ENCODE measurements around the gene C1QL4.
"Not testable (repeated sequence)": the region's sequence is repeated elsewhere in the genome, so short reads cannot be mapped to it uniquely, and the experiment has no call there.

GRCh38 chr12:49333778-49334177, 3.2 kb downstream of the C1QL4 start:
- TF ChIP-seq CTCF (conservative IDR thresholded peaks at IDR 0.05 in 1 of 2, IDR thresholded peaks at IDR 0.05 in 1 of 2; ENCODE audit: extremely low read depth in 1 of 2, insufficient read depth in 1 of 2, low read depth in 1 of 2, low read length in 2 of 2); EZH2 (IDR thresholded peaks at IDR 0.05; ENCODE audit: borderline replicate concordance, low read length): not testable (repeated sequence)
